GM21619 (cell line): ENCODE results near the gene ZFR.

Experiments used
- ATAC-seq: cut with Tn5 transposase; IDR thresholded peaks from one replicate; pipeline ENCODE4 v1.9.1; 2021; ENCODE audit not compliant: unreplicated experiment

ZFR gene

DNA sequence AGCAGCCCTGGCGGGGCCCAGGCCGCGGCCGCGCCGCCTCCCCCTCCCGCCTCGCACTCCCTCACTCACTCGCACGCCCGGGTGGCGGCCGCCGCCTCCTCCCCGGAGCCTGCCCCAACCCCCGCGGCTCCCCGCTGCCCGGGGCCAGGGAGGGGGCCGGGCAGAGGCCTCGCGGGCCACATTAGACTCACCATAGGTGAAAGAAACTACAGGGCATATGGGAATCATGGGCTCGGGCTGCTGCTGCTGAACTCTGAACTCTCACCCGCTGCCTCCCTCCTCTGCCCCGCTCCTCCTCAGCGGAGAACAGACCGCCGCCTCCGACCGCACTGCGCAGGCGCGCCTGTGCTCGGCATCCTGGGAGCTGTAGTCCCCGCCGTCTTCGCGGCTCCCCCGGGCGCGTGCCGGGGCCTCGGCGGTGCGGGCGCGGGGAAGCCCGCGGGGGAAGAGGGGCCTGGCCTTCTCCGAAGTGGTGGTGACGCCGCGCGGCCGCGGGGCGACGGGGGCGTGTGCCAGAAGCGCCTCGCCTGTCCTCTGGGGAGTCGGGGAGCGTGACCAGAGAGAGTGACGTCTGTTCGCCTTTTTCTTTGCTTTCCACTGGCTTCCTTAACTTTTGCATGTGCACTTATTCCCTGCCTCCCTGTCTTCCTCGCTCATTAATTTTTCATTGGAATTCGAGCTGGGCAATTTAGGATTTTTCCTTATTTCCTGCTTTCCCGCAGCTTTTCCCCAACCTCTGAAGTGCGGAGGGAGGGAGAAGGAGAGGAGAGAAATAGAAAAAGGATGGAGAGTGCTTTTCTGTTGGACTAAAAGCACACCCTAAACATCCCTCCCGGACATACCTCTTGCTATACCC lies at the start of gene ZFR:
Gene ZFR (minus strand): TSS at position 310 of the 856 bp plus-strand sequence. CDS start 82 bp downstream, at position 228.
- peak; percentile 71 for ATAC-seq

DNA sequence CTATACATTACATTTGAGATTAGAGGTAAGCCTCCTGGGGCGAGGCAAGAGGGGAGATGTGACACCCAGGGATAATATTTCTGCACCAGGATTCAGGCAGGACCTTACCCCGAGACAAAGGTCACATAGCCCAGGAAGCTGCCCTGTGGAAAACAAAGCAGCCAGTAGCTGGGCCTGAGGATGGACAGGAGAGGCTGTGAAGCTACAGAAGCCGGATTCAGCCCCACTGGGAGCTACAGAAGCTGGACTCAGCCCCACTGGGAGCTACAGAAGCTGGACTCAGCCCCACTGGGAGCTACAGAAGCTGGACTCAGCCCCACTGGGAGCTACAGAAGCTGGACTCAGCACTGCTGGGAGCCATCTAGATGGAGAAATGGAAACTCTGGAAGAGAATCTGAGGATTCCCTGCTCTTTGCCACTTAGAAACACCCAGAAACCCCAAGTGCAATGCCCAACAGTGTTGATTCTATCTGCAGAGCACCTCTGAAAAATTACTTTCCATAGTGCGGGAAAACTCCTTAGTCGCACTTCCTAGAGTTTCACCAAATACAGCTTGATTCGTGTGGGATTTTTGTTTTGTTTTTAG lies 46.5 kb upstream of the ZFR start:
- no peak for ATAC-seq

DNA sequence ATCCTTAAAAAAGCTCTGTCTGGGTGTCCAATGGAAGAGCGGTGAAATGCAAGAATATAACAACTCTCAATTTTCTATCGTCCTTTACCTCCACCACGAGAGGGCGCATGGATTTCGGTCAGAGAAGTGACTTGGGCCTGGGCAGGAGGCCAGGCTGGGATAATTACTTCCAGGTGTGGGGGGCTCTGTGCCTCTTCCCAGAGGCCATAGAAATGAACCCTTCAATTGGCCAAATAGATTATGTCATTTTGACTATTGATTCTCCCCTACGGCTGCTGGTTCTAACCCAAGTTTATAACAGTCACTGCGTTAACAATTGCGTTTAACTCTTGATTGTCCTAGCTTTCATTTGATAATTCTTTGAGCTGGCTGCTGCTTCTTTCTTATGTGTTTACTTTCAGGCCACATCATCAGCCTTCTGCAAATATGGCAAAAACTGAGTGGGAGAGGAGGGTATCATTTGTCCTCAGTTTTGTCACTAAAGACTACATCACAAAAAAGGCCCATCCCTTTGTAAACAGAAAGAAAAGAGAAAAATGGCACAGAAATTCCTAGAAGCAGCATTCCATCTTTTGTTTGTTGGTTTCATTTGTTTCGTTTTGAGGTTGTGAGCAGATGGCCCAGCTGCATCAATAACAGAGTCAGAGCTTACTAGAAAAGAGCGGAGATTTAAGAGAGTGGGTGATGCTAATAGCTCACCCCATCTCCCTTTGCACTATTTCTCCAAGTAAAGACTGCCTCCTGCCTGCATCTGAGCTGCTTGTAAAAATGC lies 45.4 kb upstream of the ZFR start:
- ATAC-seq, result no peak

DNA sequence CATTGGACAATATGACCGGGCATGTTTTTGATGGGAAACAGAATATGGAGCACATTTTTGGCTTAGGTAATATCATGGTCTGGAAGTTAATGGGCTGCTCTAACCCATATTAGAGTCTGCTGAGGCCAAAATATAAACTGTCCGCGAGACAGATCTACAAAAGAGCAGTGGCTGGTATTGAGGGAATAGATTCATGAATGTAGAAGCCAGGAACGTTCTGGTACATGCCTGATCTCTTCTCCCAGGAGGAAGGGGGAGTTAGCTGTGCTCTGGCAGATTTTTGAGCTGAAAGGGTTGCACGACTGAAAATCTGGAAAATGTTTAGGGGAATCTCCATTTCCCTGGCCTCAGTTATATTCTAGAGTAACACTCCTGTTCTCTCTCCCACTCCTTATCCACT lies 42.9 kb upstream of the ZFR start:
- no peak for ATAC-seq

DNA sequence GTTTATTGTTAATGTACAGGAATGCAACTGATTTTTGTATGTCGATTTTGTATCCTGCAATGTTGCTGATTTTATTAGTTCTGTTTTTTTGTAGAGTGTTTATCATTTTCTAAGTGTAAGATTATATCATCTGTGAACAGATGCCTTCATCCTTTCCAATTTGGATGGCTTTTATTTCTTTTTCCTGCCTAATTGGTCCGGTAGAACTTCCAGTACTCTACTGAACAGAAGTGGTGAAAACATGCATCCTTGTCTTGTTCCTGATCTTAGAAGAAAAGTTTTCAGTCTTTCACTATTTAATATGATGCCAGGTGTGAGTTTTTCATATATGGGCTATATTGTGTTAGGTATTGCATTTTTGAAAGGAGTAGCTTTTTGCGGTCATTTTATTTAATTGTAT lies 42.5 kb upstream of the ZFR start:
- no peak for ATAC-seq

DNA sequence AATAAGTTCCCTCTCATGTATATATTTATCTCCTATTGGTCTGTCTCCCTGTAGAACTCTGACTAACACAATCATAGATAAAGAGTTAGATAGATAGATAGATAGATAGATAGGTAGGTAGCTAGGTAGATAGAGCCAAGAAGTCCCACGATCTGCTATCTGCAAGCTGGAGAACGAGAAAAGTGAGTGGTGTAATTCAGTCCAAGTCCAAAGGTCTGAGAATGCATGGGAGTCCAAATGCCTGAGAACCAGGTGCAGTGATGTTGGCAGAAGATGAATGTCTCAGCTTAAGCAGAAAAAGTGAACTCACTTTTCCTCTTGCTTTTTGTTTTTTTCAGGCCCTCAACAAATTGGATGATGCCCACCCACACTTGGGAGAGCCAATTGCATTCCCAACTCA lies 37.7 kb upstream of the ZFR start:
- no peak for ATAC-seq

DNA sequence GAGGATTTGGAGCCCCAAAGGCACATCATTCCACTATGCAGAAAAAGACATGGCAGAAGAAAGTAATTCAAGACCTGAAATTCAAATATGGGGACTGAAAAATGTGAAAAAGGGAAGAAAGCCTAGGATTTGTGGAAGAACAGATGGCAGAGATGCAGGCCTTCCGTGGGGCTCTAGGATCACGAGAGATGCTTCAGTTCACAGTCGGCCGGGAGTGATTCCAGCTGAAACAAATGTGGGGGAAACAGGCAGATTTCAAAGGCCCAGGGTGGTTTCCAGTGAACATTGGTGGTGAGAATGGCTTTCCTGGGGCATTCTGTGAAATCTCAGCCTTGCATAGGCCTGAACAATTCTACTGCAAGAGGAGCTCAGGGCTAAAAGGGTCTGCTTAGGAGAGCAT lies 34.6 kb upstream of the ZFR start:
- no peak for ATAC-seq

DNA sequence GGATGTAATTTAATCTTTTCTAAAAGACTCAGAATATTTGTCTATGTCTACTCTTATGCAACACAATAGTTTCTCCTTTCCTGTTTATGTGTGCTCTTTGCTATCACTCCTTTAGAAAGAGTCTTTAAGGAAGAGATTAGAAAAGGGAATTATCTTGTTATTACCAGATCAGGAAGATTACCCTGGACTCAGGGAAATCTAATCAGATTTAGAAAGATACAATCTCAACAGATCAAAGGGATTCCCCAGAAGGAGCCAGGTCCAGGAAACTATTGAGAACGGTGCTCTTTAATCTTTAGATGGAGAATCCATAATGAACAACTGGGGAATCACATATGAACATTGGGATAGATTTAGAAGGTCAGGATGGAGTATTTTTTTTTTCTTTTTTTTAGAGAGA lies 32.4 kb upstream of the ZFR start:
- ATAC-seq, result no peak

DNA sequence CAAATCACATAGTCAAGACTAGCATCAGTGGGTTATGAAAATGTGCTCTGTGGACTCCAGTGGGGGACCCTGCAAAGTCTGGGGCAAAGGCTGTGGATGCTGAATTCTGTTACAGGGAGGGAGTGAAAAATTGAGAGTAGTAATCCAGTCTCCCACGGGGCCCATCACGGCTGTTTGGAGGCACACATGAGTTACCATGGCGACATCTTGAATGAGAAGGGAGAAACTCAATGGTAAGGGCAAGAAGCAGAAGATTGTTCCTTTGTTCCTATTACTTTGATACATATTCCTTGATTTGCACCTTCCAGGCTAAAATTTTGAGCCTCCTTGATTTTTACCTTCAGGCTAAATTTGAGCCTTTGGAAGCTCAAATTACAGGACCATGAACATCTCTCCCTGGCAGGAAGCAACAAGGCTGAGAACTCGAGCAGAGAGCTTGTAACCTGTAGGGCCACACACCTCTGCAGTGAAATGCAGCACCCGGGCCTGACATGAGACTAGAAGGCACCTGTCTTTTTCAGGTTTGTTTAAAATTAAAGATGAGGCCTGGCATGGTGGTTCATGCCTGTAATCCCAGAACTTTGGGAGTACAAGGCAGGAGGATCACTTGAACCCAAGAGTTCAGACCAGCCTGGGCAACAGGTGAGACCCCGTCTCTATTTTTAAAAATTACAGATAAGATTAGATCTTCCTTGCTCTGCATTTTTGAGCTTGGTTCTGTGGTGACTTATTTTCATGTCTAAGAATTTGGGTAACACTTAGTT lies 31.0 kb upstream of the ZFR start:
- ATAC-seq, result no peak

DNA sequence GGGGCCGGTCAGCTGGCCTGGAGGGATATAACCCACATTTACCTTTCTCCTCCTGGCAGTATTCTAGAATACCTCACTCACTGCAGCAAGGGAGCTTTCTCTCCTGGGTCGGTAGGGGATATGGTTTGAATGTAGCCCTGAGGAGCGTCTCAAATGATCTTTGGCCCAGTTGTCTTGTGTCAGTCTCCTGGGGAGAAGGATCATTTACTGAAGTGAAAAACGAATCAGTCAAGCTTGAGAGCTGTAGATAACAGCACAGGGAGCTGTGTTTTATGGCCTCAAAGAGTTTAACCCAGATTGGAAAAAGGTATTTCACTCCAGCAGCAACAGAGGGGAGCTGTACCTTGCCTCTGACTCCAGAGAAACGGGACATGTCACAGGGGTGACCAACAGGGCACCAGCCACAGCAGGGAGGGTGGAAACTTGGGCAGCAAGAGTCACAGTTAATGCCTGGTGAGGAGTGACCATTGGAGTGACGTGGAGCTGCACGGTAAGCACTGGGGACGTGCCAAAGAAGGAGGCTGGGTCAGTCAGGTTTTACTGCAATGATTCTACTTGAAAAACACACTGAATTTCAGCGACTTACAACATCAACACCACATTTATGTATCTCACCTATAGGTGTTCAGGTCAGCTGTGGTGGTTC lies 29.8 kb upstream of the ZFR start:
- no peak for ATAC-seq

DNA sequence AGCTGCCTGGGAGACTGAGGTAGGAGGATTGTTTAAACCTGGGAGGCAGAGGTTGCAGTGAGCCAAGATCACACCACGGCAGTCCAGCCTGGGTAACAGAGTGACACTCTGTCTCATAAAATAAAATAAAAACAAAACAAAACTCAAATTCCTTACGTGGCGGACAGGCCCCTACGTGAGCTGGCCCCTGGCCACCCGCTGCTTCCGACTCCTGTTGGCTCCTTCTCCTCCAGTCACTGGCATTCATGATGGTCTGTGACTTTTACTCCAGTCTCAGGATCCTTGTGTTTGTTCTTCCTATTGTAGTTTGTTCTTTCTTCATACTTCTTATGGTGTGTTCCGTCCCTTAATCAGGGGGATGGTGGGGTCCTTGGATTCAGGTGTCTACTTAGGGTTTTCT lies 28.5 kb upstream of the ZFR start:
- no peak for ATAC-seq

DNA sequence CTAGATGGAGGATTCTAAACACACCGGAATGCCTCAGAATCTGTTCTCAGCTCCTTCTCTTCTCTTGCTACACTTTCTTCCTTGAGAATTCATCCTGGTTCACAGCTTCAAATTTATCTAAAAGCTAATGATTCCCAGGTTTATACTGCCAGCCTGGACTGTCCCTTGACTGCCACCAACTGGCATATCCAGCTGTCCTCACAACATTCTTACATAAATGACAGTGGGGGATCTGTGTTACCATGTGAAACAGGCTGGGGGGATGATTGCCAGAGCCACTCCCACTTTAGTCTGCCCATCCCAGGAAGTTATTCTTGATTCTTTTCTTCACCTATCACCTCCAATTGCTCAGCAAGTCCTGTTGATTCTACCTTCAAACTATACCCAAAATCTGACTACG lies 27.2 kb upstream of the ZFR start:
- no peak for ATAC-seq

DNA sequence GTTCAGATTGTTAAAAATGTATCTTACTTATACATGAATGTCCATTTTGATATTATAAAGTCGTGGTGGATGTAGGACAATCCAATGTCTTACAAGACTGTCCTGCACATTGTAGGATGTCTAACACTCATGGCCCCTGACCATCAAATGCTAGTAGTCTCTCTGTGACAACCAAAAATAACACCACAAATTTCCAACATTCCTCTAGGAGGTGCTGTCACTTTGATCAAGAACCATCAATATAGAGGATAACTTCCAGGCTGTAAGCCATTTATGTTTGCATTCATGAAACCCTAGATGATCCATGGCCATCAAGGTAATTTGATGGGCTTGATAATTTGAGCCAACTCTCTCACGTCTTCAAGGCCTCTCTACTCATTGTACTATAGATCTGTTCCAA lies 20.5 kb upstream of the ZFR start:
- ATAC-seq, result no peak

DNA sequence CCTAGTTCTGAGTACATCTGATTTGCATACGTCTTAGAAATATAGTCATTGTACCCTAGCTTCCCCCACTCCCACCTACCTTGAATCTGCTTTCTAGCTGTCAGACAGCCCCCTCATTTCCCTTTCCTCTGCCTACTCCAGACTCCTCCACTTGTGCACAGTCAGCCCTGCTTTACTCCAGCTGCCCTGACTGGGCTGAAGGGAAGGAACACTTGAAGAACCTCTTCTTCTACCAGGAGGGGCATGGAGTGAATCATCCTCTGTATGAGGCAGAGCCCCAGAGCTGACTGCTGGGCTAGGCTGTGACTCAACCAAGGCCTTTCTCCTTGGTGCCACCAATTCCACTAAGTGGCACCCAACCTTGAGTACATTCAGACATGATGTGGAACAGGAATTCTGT lies 18.1 kb upstream of the ZFR start:
- no peak for ATAC-seq

DNA sequence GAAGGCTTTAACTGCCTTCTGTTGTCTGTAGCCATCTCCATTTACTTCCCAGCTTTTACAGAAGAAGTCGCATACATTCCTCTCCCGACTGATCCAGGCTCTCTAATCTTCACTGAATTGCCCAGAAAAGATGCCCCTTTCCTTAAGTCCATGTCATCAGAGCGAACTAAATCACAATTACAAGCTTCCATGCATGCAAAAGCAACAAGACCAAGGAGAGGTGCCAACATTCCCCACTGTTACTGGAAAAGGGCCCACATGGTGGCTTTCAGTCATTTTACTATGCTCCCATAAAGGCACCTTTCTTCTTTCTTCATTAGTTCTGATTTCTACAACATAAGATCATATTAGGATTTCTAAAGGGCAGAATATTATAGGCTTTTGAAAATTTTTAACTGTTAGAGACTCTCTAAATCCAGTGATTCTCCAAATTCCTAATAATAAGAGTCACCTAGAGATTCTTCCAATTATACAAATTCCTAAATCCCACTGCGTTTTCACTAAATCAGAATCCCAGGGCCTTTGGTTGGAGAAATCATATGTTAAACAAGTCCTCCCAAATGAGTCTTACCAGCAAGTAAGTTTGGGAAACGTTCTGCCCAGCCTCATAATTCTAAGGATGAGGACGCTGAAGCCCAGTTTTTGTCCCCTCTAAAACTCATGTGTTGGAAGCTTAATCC lies 17.0 kb upstream of the ZFR start:
- no peak for ATAC-seq

DNA sequence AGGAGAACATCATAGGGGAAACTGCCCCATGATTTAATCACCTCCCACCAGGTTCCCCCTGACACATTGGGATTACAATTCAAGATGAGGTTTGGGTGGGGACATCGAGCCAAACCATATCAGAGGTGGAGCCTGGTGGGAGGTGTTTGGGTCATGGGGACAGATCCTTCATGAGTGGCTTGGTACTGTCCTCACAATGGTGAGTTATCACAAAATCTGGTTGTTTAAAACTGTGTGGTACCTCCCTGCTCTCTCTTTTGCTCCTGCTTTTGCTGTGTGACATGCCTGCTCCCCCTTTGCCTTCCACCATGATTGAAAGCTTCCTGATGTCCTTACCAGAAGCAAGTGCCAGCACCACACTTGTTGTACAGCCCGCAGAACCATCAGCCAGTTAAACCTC lies 16.2 kb upstream of the ZFR start:
- ATAC-seq, result no peak

DNA sequence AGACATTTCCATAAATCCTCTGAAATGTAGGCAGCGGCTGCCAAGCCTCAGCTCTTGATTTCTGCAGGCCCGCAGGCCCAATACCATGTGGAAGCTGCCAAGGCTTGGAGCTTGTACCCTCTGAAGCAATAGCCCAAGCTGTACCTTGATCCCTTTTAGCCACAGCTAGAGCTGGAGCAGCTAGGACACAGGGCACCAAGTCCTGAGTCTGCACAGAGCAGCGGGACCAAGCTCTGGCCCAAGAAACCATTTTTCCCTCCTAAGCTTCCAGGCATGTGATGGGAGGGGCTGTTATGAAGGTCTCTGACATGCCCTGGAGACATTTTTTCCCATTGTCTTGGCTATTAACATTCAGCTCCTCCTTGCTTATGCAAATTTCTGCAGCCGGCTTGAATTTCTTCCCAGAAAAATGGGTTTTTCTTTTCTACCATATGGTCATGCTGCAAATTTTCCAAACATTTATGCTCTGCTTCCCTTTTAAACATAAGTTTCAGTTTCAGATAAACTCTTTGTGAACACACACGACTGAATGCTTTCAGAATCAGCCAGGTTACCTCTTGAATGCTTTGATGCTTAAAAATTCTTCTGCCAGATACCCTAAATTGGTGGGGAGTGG lies 14.4 kb upstream of the ZFR start:
- no peak for ATAC-seq

DNA sequence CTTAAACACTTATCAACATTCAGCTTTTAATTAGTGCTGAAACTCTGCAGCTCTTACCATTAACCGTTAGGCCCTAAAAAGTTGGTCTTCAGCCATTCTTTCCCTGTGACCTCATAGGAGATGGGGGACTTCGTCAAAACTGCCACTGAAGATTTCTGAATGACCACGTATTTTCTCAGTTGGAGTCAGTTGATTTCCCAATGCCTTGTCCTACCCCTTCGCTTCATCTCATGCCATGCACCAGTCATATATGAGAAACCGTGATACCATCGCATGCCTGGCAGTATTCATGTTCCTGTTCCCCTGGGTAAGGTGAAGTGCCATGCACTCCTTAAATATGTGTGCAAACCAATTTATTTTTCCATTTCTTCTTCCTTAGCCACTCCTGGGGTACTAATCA lies 10.8 kb upstream of the ZFR start:
- no peak for ATAC-seq

DNA sequence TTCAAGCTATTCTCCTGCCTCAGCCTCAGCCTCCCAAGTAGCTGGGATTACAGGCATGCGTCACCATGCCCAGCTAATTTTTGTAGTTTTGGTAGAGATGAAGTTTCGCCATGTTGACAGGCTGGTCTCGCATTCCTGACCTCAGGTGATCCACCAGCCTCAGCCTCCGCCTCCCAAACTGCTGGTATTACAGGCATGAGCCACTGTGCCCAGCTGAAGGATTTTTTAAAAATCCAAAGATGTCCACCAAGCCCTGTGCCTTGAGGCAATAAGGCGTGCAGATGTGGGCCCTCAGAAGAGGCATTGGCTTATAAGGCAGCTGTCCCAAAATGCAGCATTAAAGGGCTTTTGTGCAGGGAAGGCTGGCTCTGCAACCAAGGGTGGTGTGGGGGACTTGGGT lies 10.3 kb upstream of the ZFR start:
- ATAC-seq, result no peak

DNA sequence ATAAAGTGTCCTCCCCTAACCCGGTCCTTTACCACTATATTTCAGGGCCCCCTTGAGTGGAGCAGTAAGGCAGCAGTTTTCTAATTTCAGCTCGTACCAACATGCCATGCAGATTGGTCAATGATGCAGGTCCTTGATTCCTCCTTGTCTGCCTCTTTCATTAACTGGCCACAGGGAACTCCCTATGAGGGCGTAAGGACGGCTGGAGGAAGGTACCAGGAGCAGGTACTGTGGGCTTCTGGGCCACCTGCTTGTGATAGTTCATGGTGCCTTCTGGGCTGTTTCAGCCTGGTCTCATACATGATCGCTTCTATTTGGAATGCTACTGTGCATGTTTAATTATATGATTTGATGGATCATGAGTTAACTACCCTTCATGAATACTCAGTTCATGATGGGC lies 9.4 kb upstream of the ZFR start:
- ATAC-seq, result no peak
